AG20443 (cell line): ENCODE measurements around the gene URI1.
A peak's percentile ranks its signal among the peaks of the same experiment; 100 is the strongest.
"Not testable (repeated sequence)": the region's sequence is repeated elsewhere in the genome, so short reads cannot be mapped to it uniquely, and the experiment has no call there.

Experiments
- DNase-seq: peaks from one replicate; pipeline ENCODE4 v3.0.0; 2012; ENCODE audit warnings: low spot score, mixed read lengths

Gene URI1

DNA sequence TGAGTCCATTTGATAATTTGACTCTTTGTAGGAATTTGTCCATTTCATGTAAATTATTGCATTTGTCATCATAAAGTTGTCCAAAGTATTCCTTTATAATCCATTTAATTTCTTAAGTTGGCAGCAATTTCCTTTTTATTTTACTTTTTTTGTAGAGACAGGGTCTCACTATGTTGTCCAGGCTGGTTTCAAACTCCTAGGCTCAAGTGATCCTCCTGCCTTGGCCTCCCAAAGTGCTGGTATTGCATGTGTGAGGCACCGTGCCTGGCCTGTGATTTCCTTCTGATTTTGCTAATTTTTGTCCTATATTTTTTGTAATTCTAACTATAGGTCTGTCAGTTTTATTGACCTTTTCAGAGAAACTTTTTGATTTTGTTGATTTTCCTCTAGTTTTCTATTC, 84.9 kb downstream of the URI1 start:
- DNase-seq: no peak

DNA sequence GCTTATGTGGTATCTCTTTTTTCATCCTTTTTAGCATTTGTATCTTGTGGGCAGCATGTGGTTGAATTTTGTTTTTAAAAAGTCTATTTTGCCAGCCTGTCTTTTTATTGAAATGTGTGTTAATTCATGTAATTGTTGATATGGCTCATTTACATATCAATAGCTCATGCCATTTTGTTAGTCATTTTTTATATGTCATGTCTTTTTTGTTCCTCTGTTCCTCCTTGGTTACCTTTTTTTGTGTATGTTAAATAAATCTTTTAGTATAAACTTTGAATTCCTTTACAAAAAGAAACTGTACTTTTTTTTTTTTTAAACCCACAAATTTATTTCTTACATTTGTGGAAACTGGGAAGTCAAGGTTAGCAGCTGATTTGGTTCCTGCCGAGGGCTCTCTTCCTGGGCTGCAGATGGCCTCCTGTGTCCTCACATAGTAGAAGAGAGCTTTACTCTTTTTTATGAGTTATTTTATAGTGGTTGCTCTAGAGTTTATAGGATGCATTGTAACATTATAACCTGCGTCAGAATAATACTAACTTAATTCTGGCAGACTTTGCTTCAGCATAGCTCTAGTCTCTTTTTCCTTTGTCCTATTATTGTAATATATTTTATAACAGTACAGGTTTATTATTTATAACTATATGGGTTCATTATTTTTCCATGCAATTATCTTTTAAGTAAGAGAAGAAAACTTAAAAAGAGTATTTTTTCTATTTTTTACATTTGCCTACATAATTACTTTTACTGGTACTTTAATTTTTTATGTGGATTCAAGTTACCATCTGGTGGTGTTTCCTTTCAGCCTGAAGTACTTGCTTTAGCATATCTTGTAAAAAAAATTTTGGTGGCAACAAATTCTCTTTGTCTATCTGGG, 86.3 kb downstream of the URI1 start:
- DNase-seq: no peak

DNA sequence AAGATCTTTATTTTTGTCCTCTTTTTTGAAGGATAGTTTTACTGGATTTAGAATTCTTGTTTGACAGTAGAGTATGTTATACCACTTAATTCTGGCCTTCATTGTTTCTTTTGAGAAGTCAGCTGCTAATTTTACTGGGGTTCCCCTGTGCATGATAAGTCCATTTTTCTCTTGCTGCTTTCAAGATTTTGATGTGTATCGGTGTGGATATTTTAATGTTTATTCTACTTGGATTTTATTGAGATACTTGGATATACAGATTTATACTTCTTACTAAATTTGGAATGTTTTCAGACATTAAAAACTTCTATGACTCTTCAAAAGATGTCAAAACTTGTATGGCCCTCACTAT, 86.9 kb downstream of the URI1 start:
- DNase-seq: no peak

DNA sequence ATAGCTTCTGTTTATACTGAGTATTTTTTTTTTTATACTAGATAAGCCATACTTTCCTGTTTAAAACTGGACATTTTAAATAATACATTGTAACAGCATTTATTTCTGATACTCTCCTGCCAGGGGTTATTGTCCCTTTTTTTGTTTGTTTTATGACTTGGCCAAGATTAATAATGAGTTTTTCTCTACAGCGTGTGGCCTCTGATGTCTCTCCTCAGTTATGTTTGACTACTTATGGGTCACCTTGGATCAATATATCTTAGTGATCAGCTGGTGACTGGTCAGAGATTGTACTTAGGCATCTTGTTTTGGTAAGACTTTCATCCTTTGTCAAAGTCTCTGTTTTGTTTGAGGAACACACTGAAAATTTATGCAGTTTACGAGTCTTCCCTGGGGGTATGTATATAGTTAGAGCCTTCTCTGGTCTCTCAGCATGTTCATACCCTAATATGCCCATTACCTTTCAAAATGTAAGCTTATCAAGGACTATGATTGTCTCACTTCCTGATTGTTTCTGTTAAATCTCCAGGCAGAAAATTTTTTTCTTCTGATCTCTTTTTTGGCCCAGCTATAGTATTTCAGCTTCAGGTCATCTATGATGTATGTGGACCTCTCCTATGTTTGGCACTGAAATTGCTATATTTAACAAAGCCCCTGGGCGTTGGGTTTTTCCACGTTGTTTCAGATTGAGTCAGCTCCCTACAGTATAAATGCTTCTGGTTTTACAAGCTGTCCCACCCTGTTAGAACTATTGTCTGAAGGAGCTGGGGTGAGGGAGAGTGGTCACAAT, 87.9 kb downstream of the URI1 start:
- DNase-seq: no peak

DNA sequence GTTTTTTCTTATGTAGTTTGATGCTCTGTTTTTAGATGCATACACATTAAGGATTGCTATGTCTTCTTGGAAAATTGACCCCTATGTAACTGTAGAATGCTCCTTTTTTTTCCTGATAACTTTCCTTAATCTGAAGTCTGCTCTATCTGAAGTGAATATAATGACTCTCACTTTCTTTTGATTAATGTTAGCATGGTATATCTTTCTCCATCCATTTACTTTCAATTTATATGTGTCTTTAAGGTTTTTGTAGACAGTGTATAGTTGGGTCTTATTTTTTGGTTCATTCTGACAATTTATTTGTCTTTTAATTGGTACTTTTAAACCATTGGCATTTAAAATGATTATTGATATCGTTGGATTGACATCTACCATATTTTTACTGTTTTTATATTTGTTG, 92.3 kb downstream of the URI1 start:
- no peak for DNase-seq

DNA sequence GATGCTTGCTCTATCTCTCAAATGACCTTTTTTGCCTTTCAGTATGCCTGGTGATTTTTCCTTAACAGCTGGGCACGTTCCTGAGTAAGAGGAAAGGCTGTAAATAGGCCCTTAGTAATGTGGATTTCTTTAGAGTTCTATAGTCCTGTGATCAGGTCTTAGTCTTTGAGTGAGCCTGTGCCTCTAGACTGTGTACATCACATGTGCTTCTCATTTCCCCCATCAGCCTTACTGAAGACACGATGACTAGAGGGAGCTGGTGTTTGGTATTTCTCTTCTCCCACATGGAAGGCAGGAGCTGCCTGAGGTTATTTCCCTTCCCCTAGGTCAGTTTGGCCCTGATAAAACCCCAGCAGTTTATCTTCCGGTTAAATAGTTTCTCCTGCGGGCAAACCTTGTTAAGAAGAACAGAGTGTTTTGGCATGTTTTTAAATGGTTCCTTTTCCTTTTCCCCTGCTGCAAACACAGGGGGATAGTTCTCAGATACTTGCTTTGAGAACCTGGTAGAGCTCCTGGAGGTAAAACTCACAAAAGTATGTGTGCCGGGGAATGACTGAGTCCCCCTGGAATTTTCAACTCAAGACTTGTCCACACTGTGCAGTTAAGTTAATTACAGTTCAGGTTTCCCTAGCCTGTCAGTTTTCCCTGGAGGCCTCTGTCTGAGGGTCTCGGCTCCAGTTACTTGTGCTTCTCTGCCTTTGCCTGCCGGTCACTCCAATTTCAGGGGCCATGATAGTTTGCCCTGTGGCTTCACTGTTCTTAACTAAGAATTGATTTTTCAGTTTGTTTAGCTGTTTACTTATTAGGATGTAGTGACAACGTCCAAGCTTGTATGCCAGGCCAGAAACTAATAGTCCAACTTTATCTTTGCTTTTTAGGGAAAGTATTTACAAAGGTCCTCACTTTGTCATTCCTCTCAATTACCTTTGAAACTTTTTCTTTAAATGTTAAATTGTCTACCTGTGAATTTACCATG, 94.4 kb downstream of the URI1 start:
- no peak for DNase-seq

DNA sequence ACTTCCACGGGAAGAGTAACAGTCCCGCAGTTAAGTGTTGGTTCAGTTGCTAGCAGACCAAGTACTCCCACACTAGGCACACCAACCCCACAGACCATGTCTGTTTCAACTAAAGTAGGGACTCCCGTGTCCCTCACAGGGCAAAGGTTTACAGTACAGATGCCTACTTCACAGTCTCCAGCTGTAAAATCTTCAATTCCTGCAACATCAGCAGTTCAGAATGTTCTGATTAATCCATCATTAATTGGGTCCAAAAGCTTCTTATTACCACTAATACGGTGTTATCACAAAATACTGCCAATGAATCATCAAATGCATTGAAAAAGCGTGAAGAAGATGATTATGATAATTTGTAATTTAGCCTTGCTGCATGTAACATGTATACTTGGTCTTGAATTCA, 95.8 kb downstream of the URI1 start:
- DNase-seq: no peak

DNA sequence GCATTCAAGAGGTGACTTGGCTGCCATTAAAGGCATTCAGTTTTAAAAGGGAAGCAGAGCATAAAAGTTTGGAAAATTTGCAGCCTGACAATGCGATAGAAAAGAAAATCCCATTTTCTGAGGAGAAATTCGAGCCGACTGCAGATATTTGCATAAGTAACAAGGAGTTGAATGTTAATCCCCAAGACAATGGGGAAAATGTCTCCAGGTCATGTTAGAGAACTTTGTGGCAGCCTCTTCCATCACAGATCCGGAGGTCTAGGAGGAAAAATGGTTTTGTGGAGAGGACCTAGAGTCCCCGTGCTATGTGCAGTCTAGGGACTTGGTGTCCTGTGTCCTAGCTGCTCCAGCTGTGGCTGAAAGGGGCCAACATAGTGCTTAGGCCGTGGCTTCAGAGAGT, 99.9 kb downstream of the URI1 start:
- DNase-seq: not testable (repeated sequence)

DNA sequence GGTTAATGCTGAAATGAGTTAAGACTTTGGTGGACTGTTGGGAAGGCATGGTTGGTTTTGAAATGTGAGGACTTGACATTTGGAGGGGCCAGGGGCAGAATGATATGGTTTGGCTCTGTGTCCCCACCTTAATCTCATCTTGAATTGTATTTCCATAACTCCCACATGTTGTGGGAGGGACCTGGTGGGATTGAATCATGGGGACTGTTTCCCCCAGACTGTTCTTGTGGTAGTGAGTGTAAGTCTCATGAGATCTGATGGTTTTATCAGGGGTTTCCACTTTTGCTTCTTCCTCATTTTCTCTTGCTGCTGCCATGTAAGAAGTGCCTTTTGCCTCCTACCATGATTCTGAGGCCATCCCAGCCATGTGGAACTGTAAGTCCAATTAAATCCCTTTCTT, 101.0 kb downstream of the URI1 start:
- DNase-seq: not testable (repeated sequence)

DNA sequence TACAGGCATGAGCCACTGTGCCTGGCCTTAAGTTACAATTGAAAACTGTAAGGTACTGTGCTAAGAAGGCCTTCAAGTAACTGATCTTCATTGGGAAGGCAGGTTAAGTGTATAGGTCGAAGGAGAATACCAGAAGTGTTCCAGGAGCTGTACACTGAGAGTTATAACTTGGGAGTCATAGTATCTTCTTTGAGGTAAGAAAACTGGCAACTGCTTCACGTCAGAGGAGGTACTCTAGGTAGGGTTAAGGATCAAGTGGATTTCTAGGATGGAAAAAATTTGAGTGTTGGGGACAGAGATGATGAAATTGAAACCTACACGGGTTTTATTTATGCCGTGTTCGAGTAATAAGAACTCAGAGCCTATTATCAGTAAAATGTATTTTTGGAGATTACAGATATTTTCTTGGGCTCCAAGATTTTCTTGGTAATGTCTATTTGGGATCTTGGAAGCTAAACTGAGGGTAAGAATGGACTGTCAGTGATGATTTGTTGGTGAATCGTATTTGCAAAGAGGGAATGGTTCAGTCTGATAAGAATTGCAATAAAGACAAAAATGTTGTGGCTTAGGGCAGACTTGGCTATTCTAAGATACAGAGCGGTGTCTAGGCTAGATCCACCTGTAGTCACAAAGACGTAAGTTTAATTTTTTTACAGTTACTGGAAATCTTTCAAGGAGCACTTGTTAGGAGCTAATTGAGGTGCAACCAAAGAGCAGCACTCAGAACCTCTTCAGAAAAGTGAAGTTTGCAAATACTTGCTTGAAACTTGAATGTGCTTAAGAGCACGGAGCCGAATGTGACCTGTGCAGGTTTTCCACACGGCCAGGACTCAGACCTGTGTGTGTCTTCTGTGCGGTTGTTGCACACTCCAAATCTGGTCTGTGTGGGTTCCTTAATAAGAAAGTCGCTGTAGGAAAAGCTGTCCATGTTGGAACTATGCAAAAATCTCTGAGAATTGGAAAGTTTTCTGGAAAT, 102.5 kb downstream of the URI1 start:
- DNase-seq: no peak

DNA sequence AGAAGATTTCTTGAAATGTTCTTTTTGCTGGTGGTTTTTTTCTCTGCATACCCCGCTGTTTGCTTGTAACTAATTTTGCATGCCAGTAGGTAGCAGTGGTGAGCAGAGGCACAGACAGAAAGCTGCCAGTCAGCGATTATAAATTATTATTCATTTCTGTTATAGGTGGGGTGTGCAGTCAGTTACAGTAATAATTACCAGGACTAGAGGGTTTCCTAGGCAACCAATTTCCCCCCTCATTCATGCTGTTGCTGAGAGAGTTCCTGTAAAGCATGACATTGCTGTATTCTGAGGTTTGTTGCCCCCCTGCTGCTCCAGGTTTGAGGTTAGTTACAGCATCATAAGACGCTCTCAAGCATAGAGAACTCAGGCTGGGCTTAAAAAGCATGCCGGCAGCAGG, 104.5 kb downstream of the URI1 start:
- DNase-seq: peak; percentile 21

DNA sequence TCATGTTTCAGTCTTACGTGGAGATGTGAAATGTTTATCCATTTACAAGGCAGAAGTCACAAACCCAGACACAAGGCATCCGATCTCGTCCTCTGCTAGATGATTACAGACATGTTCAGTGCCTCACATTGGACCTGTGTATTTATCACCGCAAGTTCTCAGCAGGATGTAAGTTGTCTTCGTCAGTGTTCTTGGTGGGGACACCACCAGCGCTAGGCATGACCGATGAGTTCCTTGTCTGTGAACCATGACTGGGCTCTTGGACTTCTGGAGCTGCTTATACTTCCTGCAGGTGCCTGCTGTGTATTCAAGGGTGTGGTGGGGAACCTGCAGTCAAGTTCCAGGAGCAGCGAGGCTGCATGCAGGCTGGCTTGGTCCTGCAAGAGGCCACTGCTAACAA, 105.4 kb downstream of the URI1 start:
- no peak for DNase-seq

DNA sequence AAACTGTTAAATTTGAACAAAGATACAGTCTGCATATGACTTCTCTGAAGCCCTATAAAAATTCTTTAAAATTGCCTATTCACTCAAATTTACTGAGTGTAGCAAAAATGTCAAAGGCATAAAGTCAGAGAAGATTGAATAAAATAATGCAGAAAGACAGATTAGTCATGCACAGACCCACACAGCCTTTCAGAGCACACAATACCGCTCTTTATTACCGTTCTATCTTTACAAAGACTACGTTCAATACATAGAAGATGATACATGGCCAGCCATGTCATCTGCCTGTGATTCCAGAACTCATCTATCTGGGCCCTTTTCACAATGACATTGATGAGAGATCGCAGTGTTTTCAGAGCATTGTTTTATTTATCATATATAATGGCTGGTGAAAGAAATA, 107.2 kb downstream of the URI1 start:
- no peak for DNase-seq

DNA sequence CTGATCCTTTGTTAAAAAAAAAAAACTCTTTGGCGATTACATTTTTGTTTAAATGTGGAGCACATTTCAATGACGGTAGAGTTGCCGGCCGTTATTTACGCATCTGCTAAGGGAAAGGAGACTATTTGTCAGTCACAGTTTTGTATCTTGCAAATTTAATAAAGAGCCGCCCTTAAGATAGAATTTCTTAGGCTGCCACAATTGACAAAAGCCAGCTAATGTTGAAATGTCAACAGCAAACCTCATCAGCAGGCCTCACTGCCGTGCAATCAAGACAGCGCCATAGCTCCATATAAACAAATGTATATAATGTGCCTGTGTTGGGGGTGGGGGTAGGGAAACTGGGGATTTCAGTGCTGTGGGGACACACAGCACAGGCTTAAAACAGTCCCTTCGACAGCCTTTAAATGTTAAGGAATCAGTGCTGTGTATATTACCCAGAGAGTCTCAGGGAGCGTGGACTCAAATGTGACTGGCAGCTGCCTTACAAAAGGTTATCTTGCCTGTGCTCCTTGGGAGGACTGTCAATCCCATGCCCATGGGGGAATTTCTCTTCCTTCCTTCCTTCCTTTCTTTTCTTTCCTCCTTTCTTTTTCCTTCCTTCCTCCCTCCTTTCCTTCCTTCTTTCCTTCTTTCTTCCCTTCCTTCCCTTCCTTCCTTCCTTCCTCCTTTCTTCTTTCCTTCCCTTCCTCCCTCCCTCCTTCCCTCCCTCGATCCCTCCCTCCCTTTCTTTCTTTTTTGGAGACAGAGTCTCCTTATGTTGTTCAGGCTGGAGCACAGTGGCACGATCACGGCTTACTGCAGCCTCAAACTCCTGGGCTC, 108.0 kb downstream of the URI1 start:
- DNase-seq: no peak

DNA sequence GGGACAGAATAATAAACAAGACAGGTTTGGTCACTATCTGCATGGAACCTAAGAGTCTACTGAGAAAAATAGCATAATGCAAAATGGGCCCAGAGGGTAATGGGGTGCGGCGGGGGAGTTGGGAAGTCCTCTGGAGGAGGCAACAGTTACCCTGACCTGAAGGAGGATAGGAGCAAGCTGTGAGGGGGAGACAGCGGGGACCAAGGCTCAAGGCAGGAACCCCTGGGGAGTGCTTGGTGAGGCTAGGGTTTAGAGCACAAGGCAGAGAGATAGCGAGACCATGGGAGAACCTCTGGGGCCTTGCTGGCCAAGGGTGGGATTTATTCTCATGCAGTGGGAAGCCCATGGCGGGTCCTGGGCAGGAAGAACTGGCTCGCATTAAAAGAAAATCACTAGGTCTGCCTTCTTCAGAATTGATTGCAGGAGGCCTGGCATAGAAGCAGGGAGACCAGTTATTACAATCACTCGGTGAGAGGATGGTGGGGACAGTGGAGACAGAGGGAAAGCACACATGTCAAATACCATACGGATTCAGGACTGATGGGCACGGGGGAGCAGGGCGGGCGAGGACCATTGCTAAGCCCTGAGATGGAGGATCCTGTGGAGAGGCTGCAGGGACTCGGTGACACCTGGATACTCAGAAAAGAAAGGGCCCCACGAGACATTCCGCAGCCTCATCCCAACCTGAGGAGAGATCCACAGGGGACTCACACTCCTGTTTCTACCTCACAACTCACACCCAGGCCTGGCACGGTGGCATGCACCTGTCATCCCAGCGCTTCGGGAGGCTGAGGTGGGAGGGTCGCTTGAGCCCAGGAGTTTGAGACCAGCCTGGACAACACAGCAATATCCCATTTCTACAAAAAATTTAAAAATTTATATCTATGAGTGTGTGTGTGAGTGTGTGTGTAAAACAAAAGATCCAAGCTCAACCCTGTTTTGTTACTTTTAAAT, 110.4 kb downstream of the URI1 start:
- DNase-seq: no peak

DNA sequence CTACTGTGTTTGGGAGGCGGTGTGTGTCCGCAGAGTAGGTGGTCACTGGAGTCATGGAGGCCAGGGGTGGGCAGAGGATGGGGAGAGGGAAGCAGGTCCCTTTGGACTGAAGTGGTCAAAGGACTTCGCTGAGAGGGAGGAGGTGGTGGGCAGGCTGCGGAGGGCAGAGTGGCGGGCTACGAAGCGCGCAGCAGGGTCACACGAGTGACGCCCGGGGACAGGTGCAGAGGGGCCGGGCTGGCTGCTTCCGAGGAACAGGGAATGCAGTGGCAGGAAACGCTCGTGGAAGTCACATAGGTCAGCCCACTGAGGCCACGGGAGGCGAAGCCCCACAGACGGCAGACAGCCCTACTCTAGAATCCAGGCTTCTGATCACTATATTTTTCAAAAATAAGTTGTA, 111.5 kb downstream of the URI1 start:
- peak; percentile 7 for DNase-seq

DNA sequence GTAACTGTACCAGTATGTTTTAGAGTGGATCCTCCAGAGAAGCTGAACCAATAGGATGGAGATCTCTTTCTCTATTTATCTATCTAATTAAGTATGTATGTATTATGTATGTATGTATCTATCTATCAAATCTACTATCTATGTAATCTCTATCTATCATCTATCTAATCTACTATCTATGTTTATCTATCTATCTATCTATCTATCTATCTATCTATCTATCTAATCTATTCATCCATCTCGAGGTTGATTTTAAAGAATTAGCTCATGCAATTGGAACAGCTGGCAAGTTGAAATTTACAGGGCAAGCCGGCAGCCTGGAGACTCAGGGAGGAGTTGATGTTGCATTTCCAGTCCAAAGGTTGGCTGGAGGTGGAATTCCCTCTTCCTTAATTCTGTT, 112.2 kb downstream of the URI1 start:
- no peak for DNase-seq

DNA sequence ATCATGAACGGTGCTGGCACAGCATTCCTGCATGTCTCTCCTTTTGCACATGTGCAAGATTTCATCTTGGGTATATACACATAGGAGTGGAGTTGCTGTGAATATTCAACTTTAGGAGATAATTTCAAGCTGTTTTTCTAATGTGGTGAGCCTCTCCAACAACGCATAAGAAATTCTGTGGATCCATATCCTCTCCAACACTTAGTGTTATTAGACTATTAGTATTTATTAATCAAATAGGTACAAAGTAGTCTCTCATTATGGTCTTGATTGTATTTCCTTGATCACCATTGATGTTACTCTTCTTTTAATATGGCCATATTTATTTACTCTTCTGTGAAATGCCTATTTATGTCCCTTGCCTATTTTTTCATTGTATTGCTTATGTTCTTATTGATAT, 114.5 kb downstream of the URI1 start:
- no peak for DNase-seq
